GM12878 (cell line): ENCODE measurements around the gene FBXL19. TPM values are rescaled to one million over a fixed set of nuclear protein-coding genes. Genes with fewer than 3 reads are reported as not detected.
A peak's percentile ranks its signal among the peaks of the same experiment; 100 is the strongest.

Experiments used
- ATAC-seq: fragments of 200-7000 bp; cut with Tn5 transposase; 3 replicates; pipeline ENCODE4 v1.9.1; 2020; ENCODE audit warnings: mild to moderate bottlenecking, moderate library complexity
- BruUV-seq: library from RNA; stranded (reverse); fragments of 400-500 nt; replicated peaks from 2 replicates; lab custom pipeline; 2021; lab: Mats Ljungman, UMichigan
- CTCF ChIA-PET: fragments of 300-600 bp; sonication (Branson Sonifier 250); formaldehyde crosslinking; extraction: SDS; loops from one replicate; lab custom pipeline; 2021; ENCODE audit warnings: inconsistent platforms; lab: Yijun Ruan, JAX
- POLR2A ChIA-PET: fragments of 350-600 bp; formaldehyde crosslinking; extraction: SDS; loops from one replicate; lab custom pipeline; 2021; ENCODE audit warnings: inconsistent platforms; lab: Charles Lee
- RAD21 ChIA-PET: fragments of 300-600 bp; sonication (Branson Sonifier 250); formaldehyde crosslinking; loops from one replicate; lab custom pipeline; 2023; ENCODE audit warnings: antibody characterized with exemption; ENCODE audit not compliant: unreplicated experiment; lab: Charles Lee
- SMC1A ChIA-PET: fragments of 300-600 bp; sonication (Branson Sonifier 250); formaldehyde crosslinking; loops from one replicate; lab custom pipeline; 2023; ENCODE audit not compliant: unreplicated experiment, uncharacterized antibody; lab: Charles Lee
- DNase-seq: peaks from one replicate; pipeline ENCODE4 v3.0.0-alpha.2; 2011; ENCODE audit warnings: low read depth, low spot score
- FAIRE-seq: peaks from 3 replicates; lab custom pipeline; 2011; peaks lifted over from hg19 to GRCh38; lab: Jason Lieb, UNC
- H2AFZ ChIP-seq: 2 replicates; pipeline ENCODE4 v1.6.0; 2011; ENCODE audit warnings: low read depth, low read length, control low read depth; ENCODE audit not compliant: control insufficient read depth
- H3K27ac ChIP-seq: 2 replicates; pipeline ENCODE4 v1.5.1; 2011; ENCODE audit warnings: control low read depth; ENCODE audit not compliant: control insufficient read depth, insufficient read depth
- H3K27me3 ChIP-seq, 2 experiments: replicated peaks in 1 of 2; 2 replicates each; pipeline versions ENCODE4 v1.6.0 to v1.6.1; 2011; ENCODE audit warnings: low read length in 1 of 2; ENCODE audit not compliant: control insufficient read depth in 2 of 2, insufficient read depth in 2 of 2
- H3K36me3 ChIP-seq, 2 experiments: 2 replicates each; pipeline ENCODE4 v1.5.1; 2011; ENCODE audit warnings: low read length in 1 of 2; ENCODE audit not compliant: control insufficient read depth in 2 of 2, insufficient read depth in 2 of 2
- H3K4me1 ChIP-seq: 2 replicates; pipeline ENCODE4 v1.6.1; 2011; ENCODE audit warnings: mild to moderate bottlenecking, low read length, moderate library complexity, mixed read lengths; ENCODE audit not compliant: control insufficient read depth, insufficient read depth
- H3K4me2 ChIP-seq: 2 replicates; pipeline ENCODE4 v1.6.0; 2011; ENCODE audit warnings: control low read depth; ENCODE audit not compliant: control insufficient read depth, insufficient read depth
- H3K4me3 ChIP-seq: fragments of 200-600 bp; sonication (generic); 2 replicates; pipeline ENCODE4 v1.5.1; 2016
- H3K79me2 ChIP-seq: 2 replicates; pipeline ENCODE4 v1.6.0; 2011; ENCODE audit warnings: low read length; ENCODE audit not compliant: control insufficient read depth, insufficient read depth
- H3K9ac ChIP-seq: 2 replicates; pipeline ENCODE4 v1.8.0; 2011; ENCODE audit warnings: low read length, control low read depth, mixed read lengths; ENCODE audit not compliant: control insufficient read depth, insufficient read depth
- H3K9me3 ChIP-seq: replicated peaks from 3 replicates; pipeline ENCODE4 v1.5.1; 2011; ENCODE audit warnings: mild to moderate bottlenecking, low read length; ENCODE audit not compliant: control insufficient read depth, insufficient read depth
- H4K20me1 ChIP-seq: 2 replicates; pipeline ENCODE4 v1.6.0; 2011; ENCODE audit not compliant: control insufficient read depth, insufficient read depth
- IRF4 ChIP-seq: IDR thresholded peaks from 2 replicates; pipeline ENCODE4 v1.6.1; 2011; ENCODE audit warnings: low read depth, low read length
- WGBS: methylation state at CpG from one replicate; pipeline ENCODE4 v1.1.6; 2016; ENCODE audit warnings: low lambda C conversion rate; ENCODE audit not compliant: insufficient replicate concordance, insufficient coverage; ENCODE audit errors: missing lambda C conversion rate; 5-methylcytosine and 5-hydroxymethylcytosine counted together
- in situ Hi-C: fragments of 300-500 bp; cut with MboI; formaldehyde crosslinking; loops from 9 replicates; pipeline ENCODE4 v1.14.3; 2018; ENCODE audit warnings: mixed read lengths
- intact Hi-C: fragments of 100-400 bp; cut with micrococcal nuclease; formaldehyde crosslinking; loops from one replicate; pipeline ENCODE4 v1.14.2; 2022; ENCODE audit not compliant: unreplicated experiment
- polyA plus RNA-seq, 11 experiments: library from polyadenylated mRNA; depleted of rRNA in 4 of 11; unstranded in 6 of 11; stranded (reverse) in 5 of 11; fragments of >200 nt; fragmentation: Nextera tagmentation in 4 of 11; fragmentation: Illumina TruSeq in 1 of 11; extraction: Ambion mirVana in 4 of 11; extraction: Trizol in 1 of 11; gene quantifications; 1 replicate in 1 of 11; 2 replicates in 10 of 11; pipeline versions ENCODE4 v1.2.1 to v1.2.3, GENCODE V29; 2011 to 2016; ENCODE audit warnings: inconsistent platforms in 2 of 11, missing spikeins in 2 of 11, low read depth in 1 of 11
- total RNA-seq, 4 experiments: library from RNA; depleted of rRNA in 3 of 4; stranded (reverse); fragments of >200 nt in 3 of 4; fragmentation: Illumina TruSeq in 1 of 4; extraction: Trizol in 1 of 4; gene quantifications; 2 replicates each; pipeline versions ENCODE4 v1.2.1 to v1.2.3, GENCODE V29; 2013 to 2021
- TF ChIP-seq, protein P1 (sequence below): IDR thresholded peaks from 2 replicates; pipeline ENCODE4 v1.6.1; 2011; ENCODE audit warnings: low read depth, mild to moderate bottlenecking, low read length, moderate library complexity, borderline replicate concordance; ENCODE audit errors: extremely low read depth

The FBXL19 gene
- total and polyA plus RNA-seq, 10 of the 15 experiments (the other 5 are each of a cell fraction or from before 2014, with no cell fraction given) = 0.02 to 32.1 (median 6.8) TPM; not detected in 1

- Histone ChIP-seq H3K4me2 (no peak overlapping the region), H3K36me3 (peaks cover 0 to 5% of the 10 kb centered on the region in 2 experiments; a peak in 2 of 4 replicates), H2AFZ (no peak overlapping the region), H3K79me2 (no peaks in the 10 kb centered on the region), H3K4me3 (no peak overlapping the region), H3K9ac (no peak overlapping the region), H4K20me1 (no peaks in the 10 kb centered on the region), H3K4me1 (peaks cover 10% of the 10 kb centered on the region), H3K9me3 (no peaks in the 10 kb centered on the region), H3K27ac (no peak overlapping the region; the same call in 1 of the 2 replicates), H3K27me3 (no peaks in the 10 kb centered on the region)
- POLR2A ChIA-PET = interaction anchor here (0.6 to 2.3 kb wide), 2 partner anchors 9 to 12 kb away, joined by 5 to 6 read pairs; no protein-coding TSS in a partner anchor
- SMC1A ChIA-PET = interaction anchor here (1.0 to 1.8 kb wide), 2 partner anchors 10 to 13 kb away, joined by 4 to 7 read pairs; no protein-coding TSS in a partner anchor
- RAD21 ChIA-PET = interaction anchor here (1.1 to 1.4 kb wide), 3 partner anchors 12 to 42 kb away, joined by 3 to 4 read pairs (median 4); no protein-coding TSS in a partner anchor
- intact Hi-C loops (no loop called here), in situ Hi-C loops (no loop called here)
- TF ChIP-seq IRF4 = no peak
- no peak for FAIRE-seq
- peak; percentile 34 for ATAC-seq
- no peak for DNase-seq
- no TSS peak for BruUV-seq
- WGBS = 50% methylated on average over 1 of the region's 1 CpG
- CTCF ChIA-PET = interaction anchor here (1.1 to 1.3 kb wide), 2 partner anchors 13 to 41 kb away, joined by 5 to 8 read pairs; no protein-coding TSS in a partner anchor
Measured at GRCh38 chr16:30886145-30886544, 37.2 kb upstream of the FBXL19 start.

DNA sequence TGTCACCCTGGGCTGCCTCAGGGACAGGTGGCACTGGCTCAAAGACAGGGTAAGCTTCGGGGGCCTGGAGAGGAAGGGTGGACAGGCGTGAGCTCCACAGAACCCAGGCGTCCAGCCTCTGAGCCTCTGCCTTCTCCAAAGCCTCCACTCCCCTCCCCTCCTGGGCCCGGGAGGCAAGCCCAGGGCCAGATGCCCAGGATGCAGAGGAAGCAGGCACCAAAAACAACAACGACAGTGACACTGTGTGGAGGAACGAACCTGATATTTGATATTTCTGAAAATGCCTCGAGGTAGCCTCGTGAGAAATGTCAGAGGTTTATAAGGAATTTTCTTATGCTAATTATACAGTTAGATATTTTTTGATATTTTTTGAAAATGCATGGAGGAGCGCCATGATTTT, 35.4 kb upstream of the FBXL19 start:
- TF ChIP-seq, protein P1, sequence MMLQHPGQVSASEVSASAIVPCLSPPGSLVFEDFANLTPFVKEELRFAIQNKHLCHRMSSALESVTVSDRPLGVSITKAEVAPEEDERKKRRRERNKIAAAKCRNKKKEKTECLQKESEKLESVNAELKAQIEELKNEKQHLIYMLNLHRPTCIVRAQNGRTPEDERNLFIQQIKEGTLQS = no peak
- Histone ChIP-seq H3K79me2 (peaks cover under 1% of the 10 kb centered on the region; the same call in 1 of the 2 replicates), H3K4me2 (no peak overlapping the region), H3K4me1 (peaks cover 13% of the 10 kb centered on the region), H3K9me3 (no peaks in the 10 kb centered on the region), H3K27ac (no peak overlapping the region), H3K27me3 (no peaks in the 10 kb centered on the region), H3K4me3 (no peak overlapping the region), H3K9ac (no peak overlapping the region), H3K36me3 (peaks cover 0 to 5% of the 10 kb centered on the region in 2 experiments; a peak in 2 of 4 replicates), H2AFZ (no peak overlapping the region), H4K20me1 (no peaks in the 10 kb centered on the region)
- RAD21 ChIA-PET = no interaction called here
- intact Hi-C loops (no loop called here), in situ Hi-C loops (no loop called here)
- 77% methylated on average over 9 of the region's 9 CpGs for WGBS
- POLR2A ChIA-PET = interaction anchor here (0.6 to 2.3 kb wide), 2 partner anchors 10 to 978 kb away, joined by 3 to 6 read pairs; no protein-coding TSS in a partner anchor
- CTCF ChIA-PET = interaction anchor here (1.7 kb wide), 1 partner anchor 43 kb away, joined by 5 read pairs; no protein-coding TSS in a partner anchor
- DNase-seq (no peak), ATAC-seq (no peak), FAIRE-seq (no peak)
- SMC1A ChIA-PET = no interaction called here
- no TSS peak for BruUV-seq
